Activated CD8-positive, alpha-beta memory T cell treated with anti-CD3 and anti-CD28 coated beads, Interleukin-2, amount 50 U/mL, for 48 hours (primary cell): ENCODE measurements around the gene LIN7B.
"Not testable (repeated sequence)": the region's sequence is repeated elsewhere in the genome, so short reads cannot be mapped to it uniquely, and the experiment has no call there.

Source experiments
- DNase-seq: peaks from one replicate; pipeline ENCODE4 v3.0.0-alpha.2; 2020

Gene LIN7B, protein sequence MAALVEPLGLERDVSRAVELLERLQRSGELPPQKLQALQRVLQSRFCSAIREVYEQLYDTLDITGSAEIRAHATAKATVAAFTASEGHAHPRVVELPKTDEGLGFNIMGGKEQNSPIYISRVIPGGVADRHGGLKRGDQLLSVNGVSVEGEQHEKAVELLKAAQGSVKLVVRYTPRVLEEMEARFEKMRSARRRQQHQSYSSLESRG

DNA sequence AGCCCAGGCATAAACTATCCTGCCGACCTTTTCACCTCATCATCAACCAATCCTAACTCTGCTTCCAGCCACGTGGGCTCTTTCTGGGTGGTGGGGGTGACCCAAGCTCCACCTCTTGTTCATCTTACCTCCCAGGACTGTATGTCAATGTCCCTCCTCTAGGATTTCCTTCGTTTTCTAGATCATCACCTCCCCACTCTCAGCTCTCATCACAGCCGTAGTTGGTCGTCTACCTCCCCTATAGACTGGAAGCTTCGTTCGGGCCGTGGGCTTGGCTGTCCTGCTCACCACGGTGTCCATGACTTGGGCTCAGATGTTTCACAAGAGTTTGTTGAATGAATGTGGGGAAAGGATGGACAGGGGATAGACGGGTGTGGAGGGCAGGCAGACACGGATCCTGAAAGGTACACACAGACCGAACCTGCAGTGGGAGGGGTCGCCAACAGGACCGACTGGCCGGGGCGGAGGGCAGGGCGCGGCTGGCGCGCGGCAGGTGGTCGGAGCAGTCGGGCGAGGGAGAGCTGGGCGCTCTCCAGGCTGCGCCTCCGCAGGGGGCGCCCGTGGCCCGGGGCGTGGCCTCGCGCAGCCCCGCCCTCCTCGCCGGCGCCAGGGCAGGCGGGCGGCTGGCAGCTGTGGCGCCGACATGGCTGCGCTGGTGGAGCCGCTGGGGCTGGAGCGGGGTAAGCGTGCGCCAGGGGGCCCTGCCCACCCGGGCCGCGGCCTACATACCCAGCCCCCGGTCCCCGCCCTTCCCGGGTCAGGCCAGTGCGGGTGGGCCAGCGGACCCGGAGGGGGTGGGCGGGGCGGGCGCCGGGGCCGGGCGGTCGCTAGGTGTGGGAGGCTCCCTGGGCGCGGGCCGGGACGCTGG is at the start of gene LIN7B:
Gene LIN7B (plus strand): TSS at position 609 of the 868 bp plus-strand sequence. CDS start 35 bp downstream, at position 644.
- DNase-seq = peak; percentile 88

DNA sequence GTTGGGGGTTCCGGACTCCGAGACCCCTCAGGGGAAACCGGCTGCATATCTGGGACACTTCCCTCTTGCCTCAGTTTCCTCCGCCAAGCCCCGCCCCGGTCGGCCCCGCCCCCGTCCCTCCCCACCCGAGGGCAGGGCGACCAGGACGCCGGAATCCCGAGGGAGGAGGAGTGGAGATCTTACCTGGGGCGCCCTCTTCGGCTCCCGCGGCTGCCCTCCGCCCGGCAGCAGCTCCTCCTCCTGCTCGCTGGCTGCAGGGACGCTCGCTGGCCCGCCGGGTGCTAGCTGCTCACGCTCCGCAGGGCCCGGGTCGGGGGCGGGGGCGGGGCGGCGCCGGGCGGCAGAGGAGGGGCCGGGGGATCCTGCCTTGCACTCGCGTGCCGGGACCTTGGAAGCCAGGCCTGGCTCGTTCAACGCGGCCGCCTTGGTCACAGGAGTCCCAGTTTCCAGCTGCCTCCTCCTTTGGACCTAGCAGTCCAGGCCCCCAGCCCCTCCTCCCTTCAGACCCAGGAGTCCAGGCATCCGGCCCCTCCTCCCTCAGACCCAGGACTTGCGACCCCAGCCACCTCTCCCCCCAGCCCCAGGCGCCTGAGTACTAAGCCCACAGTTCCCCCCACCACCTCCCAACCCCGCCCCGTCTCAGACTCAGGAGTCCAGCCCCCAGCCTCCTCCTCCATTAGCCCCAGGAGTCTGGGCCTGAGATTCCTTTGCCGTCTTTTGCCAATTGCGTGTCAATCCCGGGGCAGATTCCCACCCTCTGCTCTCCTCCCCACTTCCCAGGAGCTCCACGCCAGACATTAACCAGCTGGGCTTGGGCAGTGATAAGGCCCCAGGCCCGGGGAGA is 49.2 kb upstream of the LIN7B start, which contains the start of gene NTF4:
Gene NTF4 (minus strand): TSS at position 51 of the 844 bp plus-strand sequence. CDS start 2,821 bp downstream, outside the sequence.
- no peak for DNase-seq

DNA sequence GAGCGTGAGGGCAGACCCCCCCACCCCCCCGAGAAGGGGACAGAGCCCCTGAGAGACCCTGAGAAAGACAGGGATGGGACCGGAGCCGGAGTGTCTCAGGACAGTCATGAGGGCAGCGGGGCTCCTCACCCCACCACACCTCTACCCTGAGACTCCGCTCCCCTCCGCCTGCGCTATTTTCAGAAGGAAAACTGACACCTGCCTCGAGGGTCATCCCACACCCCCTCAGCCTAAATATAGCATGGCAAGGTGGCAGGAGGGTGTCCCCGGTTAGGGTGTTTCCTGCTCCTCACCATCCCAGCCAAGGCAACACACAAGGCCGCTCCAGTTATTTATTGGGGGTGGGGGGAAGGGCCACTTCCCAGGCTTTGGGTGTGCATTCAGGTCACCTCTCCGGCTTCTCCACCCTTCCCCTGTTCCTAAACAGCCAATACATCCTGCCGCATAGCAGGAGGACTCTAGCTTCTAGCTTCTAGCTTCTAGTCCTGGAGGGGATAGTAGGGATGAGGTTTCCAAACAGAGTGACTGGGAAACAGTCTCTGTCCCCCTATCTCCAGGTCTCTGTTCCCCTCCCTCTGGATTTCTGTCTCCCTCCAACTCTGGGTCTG is 48.2 kb upstream of the LIN7B start:
- DNase-seq = no peak

DNA sequence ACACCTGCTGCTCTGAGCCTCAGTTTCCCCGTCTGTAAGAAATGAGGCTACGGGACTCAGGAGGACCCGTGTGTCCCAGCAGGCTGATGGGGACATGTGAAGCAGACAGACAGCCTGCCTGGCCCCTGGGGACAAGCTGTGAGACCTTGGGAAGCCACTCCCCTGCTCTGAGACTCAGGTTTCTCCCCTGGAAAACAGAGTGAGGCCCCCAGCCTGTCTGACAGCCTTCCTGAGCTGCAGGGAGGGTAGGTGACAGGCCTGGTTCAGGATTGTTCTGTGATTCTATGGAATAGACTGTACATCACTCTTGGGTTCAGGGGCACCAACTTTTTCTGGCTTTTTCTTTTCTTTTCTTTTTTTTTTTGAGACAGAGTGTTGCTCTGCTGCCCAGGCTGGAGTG is 46.6 kb upstream of the LIN7B start:
- DNase-seq = no peak

DNA sequence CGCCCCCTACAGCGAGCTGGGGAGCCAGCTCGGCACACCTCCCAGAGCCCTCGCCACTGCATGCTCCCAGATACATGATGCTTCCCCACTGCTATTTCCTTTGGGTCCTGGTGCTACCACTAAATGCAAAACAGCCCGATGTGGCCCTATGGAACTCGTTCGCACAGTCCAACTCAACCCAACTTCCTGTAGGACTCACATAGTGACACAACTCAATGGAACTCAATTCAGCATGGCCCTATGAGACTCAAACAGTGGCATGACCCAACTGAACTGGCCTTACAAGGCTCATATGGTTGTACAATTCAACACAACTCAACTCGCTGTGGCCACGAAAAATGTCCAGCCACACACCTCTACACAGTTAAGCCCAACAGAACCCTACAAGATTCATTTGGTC is 45.1 kb upstream of the LIN7B start:
- no peak for DNase-seq

DNA sequence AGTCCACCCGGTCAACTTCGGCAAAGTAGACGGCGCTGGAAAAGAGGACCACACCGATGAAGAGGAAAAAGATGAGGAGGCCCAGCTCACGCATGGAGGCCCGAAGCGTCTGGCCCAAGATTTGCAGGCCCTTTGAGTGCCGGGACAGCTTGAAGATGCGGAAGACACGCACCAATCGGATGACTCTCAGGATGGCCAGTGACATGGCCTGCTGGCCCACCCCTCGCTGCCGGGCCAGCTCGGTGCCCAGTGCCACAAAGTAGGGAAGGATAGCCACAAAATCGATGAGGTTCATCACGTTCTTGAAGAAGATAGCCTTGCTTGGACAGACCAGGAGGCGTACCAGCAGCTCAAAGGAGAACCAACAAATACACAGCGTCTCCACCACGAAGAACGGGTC is 43.8 kb upstream of the LIN7B start:
- no peak for DNase-seq

DNA sequence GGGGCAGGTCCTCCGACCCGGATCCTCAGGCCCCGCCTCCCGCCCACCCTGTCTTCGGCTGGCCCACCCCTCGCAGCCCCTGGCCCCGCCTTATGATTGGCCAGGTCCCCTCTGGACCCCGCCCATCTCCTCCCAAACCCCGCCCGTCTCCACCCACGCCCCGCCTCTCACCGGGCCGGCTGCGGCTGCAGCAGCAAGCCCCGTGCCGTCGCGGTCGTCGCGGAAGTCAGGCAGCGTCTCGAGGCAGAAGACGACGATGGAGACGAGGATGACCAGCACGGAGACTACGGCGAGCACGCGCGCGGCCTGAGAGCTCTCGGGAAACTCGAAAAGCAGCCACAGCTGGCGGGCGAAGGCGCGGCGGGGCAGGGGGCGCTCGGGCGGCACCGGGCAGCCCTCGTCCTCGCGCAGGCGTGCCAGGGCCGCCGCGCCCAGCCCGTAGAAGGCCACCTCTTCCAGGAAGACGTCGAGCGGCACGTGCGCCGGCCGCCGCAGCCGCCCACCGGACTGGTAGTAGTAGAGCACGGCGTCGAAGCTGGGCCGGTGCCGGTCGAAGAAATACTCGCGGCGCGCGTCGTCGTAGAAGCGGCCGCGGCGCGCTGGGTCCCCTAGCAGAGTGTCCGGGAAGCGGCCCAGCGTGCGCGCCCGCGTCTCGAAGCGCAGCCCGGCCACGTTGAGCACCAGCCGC is 42.2 kb upstream of the LIN7B start:
- DNase-seq = no peak

DNA sequence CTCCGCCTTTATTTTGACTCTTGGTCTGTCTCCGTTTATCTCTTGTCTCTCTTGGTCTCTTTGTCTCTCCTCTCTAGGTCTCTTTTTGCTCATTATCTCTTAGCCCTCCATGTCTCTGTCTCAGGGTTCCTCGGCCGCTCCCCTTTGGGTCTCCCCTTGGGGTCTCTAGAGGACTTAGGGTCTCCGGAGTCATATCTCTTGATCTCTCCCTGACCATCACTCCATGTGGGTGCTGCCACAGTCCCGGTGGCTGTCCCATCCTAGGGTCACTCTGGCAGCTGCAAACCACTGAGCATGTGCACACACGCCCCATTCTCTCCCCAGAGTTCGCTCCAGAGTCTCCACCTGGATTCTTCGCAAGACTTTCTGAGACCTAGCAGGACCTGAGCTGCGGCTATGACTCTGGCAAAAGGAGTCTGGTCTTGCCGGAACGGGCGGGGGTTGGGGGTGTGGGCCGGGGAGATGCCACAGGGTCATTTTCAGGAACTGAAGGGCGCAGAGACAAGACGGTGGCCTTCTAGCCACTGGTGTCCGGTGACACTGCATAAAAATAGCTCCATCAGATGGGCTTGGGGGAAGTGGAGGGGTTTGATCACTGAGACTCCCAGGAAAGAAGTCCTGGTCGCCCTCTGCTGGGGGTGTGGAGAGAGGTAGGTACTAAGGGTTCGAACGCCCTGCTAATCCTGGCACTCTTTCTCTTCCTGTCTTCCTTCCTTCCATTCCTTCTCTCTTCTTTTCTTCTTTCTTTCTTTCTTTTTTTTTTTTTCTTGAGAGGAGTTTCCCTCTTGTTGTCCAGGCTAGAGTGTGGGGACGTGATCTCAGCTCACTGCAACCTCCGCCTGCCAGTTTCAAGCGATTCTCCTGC is 40.4 kb upstream of the LIN7B start:
- DNase-seq = no peak

DNA sequence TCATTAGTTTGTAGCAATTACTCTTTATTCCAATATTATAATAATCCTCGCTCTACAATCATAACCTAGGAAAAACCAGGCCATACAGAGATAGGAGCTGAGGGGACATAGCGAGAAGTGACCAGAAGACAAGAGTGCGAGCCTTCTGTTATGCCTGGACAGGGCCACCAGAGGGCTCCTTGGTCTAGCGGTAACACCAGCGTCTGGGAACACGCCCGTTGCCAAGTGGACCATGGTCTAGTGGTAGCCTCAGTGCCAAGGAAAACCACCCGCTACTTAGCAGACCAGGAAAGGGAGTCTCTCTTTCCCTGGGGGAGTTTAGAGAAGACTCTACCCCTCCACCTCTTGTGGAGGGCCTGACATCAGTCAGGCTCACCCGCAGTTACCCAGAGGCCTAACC is 39.3 kb upstream of the LIN7B start:
- DNase-seq = not testable (repeated sequence)

DNA sequence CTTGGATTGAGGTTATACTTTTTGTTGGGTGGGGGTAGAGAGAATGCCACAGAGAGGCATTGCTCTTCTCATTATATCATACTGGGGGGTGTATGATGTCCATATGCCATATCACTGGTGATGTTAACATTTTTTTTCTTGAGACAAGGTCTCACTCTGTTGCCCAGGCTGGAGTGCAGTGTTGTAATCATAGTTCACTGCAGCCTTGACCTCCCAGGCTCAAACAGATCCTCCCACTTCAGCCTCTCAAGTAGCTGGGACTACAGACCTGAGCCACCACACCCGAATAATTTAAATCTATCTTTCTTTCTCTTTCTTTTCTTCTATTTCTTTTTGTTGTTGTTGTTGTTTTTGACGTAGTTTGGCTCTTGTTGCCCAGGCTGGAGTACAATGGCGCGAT is 33.8 kb upstream of the LIN7B start:
- no peak for DNase-seq

DNA sequence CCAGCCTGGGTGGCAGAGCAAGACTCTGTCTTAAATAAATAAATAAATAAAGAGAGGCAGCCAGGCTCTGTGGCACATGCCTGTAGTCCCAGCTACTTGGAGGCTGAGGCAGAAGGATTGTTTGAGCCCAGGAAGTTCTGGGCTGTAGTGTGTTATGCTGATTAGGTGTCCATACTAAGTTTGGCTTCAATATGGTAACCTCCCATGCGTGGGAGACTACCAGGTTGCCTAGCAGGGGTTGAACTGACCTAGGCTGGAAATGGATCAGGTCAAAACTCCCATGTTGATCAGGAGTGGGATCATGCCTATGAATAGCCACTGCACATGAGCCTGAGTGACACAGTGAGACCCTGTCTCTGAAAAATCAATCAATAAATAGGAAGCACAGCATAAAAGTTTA is 32.9 kb upstream of the LIN7B start:
- DNase-seq = no peak

DNA sequence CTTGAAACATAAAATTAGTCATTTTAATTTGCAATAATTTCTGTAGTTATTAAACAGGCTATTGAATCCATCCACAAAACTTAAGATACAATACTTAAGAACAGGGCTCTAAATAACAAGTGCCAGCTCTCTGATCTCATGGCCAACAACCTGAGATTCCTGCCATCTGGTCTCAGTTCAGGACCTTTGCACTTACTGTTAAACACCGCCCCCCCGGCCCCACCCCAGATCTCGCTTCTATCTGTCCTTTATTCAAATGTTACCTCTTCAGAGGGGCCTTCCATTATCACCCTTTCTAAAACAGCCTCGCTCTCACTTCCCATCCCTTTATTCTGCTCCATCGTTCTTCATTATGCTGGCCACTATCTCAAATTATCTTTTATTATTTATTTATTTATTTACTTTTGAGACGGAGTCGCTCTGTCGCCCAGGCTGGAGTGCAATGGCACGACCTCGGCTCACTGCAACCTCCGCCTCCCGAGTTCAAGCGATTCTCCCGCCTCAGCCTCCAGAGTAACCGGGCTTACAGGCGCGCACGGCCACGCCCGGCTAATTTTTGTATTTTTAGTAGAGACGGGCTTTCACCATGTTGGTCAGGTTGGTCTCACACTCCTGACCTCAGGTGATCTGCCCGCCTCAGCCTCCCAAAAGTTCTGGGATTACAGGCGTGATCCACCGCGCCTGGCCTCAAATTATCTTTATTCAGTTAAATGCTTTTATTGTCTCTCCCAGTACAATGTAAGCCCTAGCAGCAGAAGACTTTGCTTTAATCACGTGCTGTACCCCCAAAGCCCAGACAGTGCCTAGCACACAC is 29.8 kb upstream of the LIN7B start:
- DNase-seq = no peak

DNA sequence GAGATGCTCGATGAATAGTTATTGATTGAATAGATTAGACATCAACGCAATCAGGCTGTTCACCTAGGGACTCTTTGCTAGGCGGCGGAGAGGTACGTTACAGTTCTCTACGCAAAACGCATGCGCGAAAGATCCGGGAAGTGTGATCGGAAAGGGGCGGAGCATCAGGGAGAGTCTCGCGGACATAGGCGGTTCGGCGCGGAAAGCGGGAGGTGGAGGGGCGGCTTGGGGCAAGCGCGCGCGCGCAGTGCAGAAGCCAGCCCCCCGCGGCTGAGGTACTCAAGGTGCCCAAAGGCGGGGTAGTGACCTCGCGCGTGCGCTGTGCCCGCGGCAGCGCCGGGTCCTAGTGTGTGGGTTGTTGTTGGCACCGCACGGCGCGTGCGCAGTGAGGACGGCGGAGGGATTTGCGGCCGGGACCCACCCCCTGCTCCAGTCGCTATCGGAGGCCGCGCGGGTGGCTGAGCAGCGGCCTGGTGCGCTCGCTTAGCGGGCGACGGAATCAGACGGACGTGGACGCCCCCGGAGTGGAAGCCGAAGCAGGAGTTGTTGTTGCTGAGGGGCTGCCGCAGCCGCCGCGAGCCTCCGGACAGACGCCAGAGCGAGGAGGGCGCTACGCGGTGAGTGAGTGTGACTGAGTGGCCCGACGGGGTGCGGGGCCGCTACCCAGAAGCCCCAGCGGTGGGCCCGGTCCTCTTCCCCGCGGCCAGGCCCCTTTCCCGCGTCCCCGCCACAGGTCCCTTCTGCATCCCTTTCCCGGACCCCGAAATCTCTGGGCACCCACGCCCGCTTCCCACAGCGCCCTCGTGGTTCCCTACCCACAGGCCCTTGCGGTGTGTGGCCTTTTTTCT is 28.9 kb upstream of the LIN7B start, which contains the start of gene SNRNP70:
Gene SNRNP70 (plus strand): TSS at position 432 of the 848 bp plus-strand sequence. CDS start 964 bp downstream, outside the sequence.
- peak; percentile 99 for DNase-seq

DNA sequence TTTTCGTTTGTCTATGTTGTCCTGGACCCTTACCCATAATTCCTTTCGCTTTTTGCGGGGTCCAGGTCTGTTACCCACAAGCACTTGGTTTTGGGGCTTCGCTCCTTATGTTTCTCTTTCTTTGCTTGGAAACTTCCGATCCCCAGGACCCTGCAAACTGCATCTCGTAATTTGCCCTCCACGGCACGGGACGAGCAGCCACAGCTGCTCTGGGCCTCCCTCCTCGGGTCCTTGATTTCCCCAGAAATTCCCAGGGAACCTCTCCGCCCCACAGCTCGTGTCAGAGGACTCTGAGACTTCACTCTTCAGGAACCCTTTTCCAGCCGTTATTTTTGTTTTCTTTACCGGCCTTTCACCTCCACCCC is 28.3 kb upstream of the LIN7B start:
- DNase-seq = no peak

DNA sequence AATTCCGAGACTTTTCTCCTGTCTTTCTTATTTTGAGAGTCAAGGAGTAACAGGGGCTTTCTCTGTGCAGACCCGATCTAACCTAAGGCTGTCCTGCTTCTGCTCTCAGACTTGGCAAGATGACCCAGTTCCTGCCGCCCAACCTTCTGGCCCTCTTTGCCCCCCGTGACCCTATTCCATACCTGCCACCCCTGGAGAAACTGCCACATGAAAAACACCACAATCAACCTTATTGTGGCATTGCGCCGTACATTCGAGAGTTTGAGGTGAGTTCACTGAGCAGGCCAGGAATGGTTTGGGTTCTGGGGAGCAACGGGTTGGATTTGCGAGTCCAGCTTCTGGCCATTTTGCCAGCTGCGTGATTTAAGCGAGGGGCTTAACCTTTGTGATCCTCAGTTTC is 27.9 kb upstream of the LIN7B start:
- DNase-seq = peak; percentile 49

DNA sequence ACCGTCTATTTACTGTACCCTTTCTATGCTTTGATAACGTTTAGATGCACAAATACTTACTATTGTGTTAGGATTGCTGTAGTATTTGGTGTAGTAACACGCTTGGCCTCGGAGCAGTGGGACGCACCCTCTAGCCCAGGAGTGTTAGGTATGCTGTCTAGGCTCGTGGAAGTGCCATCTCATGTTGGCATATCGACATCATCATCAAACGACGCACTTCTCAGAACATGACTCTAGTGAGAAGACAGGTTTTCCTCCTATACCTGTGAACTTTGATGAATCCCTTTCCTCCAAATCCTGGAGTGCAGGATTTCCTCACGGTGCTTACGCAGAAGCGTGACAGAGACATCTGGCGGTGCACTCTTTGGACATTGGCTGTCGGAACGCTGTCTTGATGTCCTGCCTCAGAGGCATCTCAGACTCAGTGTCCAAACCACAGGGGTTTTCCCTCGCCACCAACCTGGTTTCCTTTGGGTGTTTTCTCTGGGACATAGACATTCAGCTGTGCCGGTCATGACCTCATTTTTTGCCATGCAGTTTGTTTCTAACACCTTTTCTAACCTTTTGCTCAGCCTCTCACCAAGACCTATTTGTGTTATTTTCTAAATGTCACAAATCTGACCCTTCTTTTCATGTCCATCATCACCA is 22.7 kb upstream of the LIN7B start:
- peak; percentile 51 for DNase-seq

DNA sequence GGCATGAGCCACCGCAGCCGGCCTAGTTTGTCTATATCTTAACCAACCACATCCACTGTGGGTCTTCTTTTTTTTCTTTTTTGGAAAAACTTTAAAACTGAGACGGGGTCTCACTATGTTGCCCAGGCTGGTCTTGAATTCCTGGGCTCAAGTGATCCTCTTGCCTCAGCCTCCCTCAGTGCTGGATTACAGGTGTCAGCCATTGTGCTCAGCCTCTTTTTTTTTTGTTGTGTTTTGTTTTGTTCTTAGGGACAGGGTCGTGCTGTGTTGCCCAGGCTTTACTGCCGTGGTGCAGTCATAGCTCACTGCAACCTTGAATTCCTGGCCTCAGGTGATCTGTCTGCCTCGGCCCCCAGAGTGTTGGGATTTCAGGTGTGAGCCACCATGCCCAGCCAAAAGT is 21.5 kb upstream of the LIN7B start:
- DNase-seq = no peak
